ENCODE results near the gene GOLGA8A. TPM values are rescaled to one million over a fixed set of nuclear protein-coding genes. Genes with fewer than 3 reads are reported as not detected.
"Not testable (repeated sequence)": the region's sequence is repeated elsewhere in the genome, so short reads cannot be mapped to it uniquely, and the experiment has no call there.

GOLGA8A gene
- polyA plus RNA-seq, 6 donors from 2014 or later = 1.8 to 7.6 (median 2.7) TPM

GRCh38 chr15:34397637-34398259, 39.9 kb downstream of the GOLGA8A start:
- H3K27me3 Mint-ChIP-seq; DNase-seq; H3K4me3 Mint-ChIP-seq; ATAC-seq (ENCODE audit: low read depth in 2 of 2); H3K36me3 Mint-ChIP-seq; H3K27ac Mint-ChIP-seq; H3K4me1 Mint-ChIP-seq; H3K9me3 Mint-ChIP-seq: not testable (repeated sequence)

- H3K27me3 Mint-ChIP-seq; H3K27ac Mint-ChIP-seq; H3K36me3 Mint-ChIP-seq; DNase-seq; ATAC-seq (ENCODE audit: low read depth in 2 of 2); H3K4me1 Mint-ChIP-seq; H3K9me3 Mint-ChIP-seq; H3K4me3 Mint-ChIP-seq: not testable (repeated sequence)
Measured at GRCh38 chr15:34392981-34393380, 44.6 kb downstream of the GOLGA8A start.

DNA sequence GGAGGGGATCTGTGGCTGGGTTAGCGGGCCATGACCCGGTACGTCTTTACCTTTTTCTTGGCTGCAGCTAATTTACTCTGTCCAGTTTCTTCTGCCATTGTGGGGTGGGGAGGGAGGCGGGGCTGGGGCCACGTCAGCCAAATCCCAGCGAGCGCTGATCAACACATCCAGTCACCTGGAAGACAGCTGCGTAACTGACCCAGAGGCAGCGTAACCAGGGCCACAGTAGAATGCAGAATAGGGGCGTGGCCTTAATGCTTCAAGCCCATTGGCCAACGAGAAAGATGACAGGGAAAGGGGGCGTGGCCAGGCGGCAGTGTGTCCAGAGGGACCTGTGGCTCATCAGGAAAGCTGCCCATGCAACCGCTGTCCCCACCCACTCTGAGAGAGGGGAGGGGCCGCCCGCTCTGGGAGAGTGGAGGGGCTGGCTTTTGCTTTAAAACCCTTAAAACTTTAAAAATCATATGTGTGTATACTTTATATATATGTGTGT, 48.0 kb downstream of the GOLGA8A start:
- H3K4me3 Mint-ChIP-seq; H3K4me1 Mint-ChIP-seq; DNase-seq; H3K9me3 Mint-ChIP-seq; H3K27ac Mint-ChIP-seq; ATAC-seq (ENCODE audit: low read depth in 2 of 2); H3K27me3 Mint-ChIP-seq; H3K36me3 Mint-ChIP-seq: not testable (repeated sequence)

Other genes with a start within 250 kb of the GOLGA8A start
- 10 to 100 TPM; 30.4 to 67.1 (median 43.0) TPM for gene KATNBL1, start 227.7 kb downstream of the GOLGA8A start, polyA plus RNA-seq (ENCODE audit: low read depth in 6 of 6)
- gene EMC4, start 212.8 kb downstream of the GOLGA8A start, polyA plus RNA-seq (ENCODE audit: low read depth in 6 of 6) = 100 to 1,000 TPM; 182 to 257 (median 184) TPM
- gene SLC12A6, start 100.0 kb downstream of the GOLGA8A start, polyA plus RNA-seq (ENCODE audit: low read depth in 6 of 6) = 10 to 100 TPM in 4 of 6 donors, 1 to 10 TPM in 2; 2.7 to 21.2 (median 14.1) TPM
- gene NOP10, start 94.7 kb downstream of the GOLGA8A start, polyA plus RNA-seq (ENCODE audit: low read depth in 6 of 6) = 100 to 1,000 TPM; 255 to 387 (median 349) TPM
- gene NUTM1, start 94.5 kb downstream of the GOLGA8A start, polyA plus RNA-seq (ENCODE audit: low read depth in 6 of 6) = not detected
- gene LPCAT4, start 70.6 kb downstream of the GOLGA8A start, polyA plus RNA-seq (ENCODE audit: low read depth in 6 of 6) = 1 to 10 TPM; 3.3 to 7.6 (median 6.0) TPM
- 10 to 100 TPM in 2 of 6 donors, 1 to 10 TPM in 4; 2.7 to 11.7 (median 8.0) TPM for gene GOLGA8B, start 145.8 kb upstream of the GOLGA8A start, polyA plus RNA-seq (ENCODE audit: low read depth in 6 of 6)